GM12892 (cell line): ENCODE results near the gene ST3GAL6.

Experiments
- POLR2AphosphoS5 ChIP-seq: IDR thresholded peaks from 2 replicates; pipeline ENCODE4 v1.6.1; 2011; ENCODE audit warnings: low read depth, low read length, control low read depth
- TAF1 ChIP-seq: IDR thresholded peaks from 2 replicates; pipeline ENCODE4 v1.6.1; 2011; ENCODE audit warnings: low read depth, mild to moderate bottlenecking, control low read depth, low read length, borderline replicate concordance

DNA sequence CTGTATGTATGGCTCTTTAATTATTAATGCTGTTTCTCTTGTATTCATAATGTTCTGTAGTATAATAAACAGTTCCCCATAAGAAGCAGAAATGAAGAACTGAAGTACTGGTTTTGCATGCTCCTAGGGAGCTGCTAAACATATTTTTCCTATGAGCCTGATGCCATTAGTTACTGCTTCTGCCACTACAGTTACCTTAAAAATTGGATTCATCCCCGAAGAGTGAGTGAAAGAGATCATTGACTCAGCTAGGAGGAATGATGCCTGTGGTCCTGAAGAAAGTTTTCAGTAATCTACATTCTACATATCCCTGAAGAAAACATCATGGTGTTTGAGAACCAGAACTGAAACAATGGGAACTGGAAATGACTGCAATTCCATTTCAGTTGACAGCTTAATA lies 37.1 kb upstream of the ST3GAL6 start:
- TF ChIP-seq TAF1, result no peak
- no peak for TF ChIP-seq POLR2AphosphoS5
